H1 (cell line): Measurements from ENCODE around the gene RAPH1.

Experiments
- CHD1 ChIP-seq: IDR thresholded peaks from 2 replicates; pipeline ENCODE4 v1.6.1; 2012; ENCODE audit warnings: low read depth, low read length, improper control_type of control experiment
- CTCF ChIP-seq, 3 experiments: IDR thresholded peaks; 1 replicate in 2 of 3; 2 replicates in 1 of 3; pipeline versions ENCODE4 v1.5.1 to v1.6.1; 2011; ENCODE audit warnings: low read length in 3 of 3, mild to moderate bottlenecking in 3 of 3, inconsistent platforms in 2 of 3, low read depth in 1 of 3, moderate library complexity in 1 of 3; ENCODE audit not compliant: insufficient read depth in 1 of 3; ENCODE audit errors: control extremely low read depth in 1 of 3
- EP300 ChIP-seq, 2 experiments: IDR thresholded peaks; 1 replicate in 1 of 2; 2 replicates in 1 of 2; pipeline ENCODE4 v1.6.1; 2011 to 2012; ENCODE audit warnings: low read depth in 2 of 2, low read length in 2 of 2, mild to moderate bottlenecking in 2 of 2, borderline replicate concordance in 1 of 2, inconsistent platforms in 1 of 2, moderate library complexity in 1 of 2
- EZH2 ChIP-seq: fragments of 200-600 bp; sonication (generic); IDR thresholded peaks from 2 replicates; pipeline ENCODE4 v1.7.1; 2012; ENCODE audit warnings: low read depth, mild to moderate bottlenecking, moderate library complexity, low read length, inconsistent platforms; ENCODE audit not compliant: severe bottlenecking
- GABPA ChIP-seq: IDR thresholded peaks from 2 replicates; pipeline ENCODE4 v1.6.1; 2011; ENCODE audit warnings: mild to moderate bottlenecking, low read length, moderate library complexity, borderline replicate concordance; ENCODE audit not compliant: insufficient read depth
- JUND ChIP-seq: IDR thresholded peaks from 2 replicates; pipeline ENCODE4 v1.6.1; 2011; ENCODE audit warnings: mild to moderate bottlenecking, improper control_type of control experiment, low read length
- MAX ChIP-seq: IDR thresholded peaks from 2 replicates; pipeline ENCODE4 v1.6.1; 2012; ENCODE audit warnings: inconsistent platforms
- POLR2A ChIP-seq, 2 experiments: IDR thresholded peaks; 1 replicate in 1 of 2; 2 replicates in 1 of 2; pipeline ENCODE4 v1.6.1; 2011; ENCODE audit warnings: low read depth in 2 of 2, low read length in 2 of 2, mild to moderate bottlenecking in 2 of 2; ENCODE audit errors: control extremely low read depth in 1 of 2
- POLR2AphosphoS5 ChIP-seq: IDR thresholded peaks from 2 replicates; pipeline ENCODE4 v1.6.1; 2011; ENCODE audit warnings: low read depth, low read length
- SIN3A ChIP-seq, 2 experiments: IDR thresholded peaks in 1 of 2; conservative IDR thresholded peaks in 1 of 2; 2 replicates each; pipeline ENCODE4 v1.6.1; 2011 to 2012; ENCODE audit warnings: low read length in 2 of 2, improper control_type of control experiment in 1 of 2, low read depth in 1 of 2, mild to moderate bottlenecking in 1 of 2
- SP4 ChIP-seq: IDR thresholded peaks from 2 replicates; pipeline ENCODE4 v1.6.1; 2012; ENCODE audit warnings: low read length, inconsistent platforms
- SUZ12 ChIP-seq: fragments of 200-600 bp; sonication (generic); IDR thresholded peaks from 2 replicates; pipeline ENCODE4 v1.6.1; 2012; ENCODE audit warnings: mild to moderate bottlenecking, inconsistent platforms, low read length, moderate library complexity, mixed read lengths
- TAF1 ChIP-seq: IDR thresholded peaks from 2 replicates; pipeline ENCODE4 v1.6.1; 2011; ENCODE audit warnings: mild to moderate bottlenecking, low read depth, low read length

- TF ChIP-seq CTCF (IDR thresholded peaks at IDR 0.05; ENCODE audit: control extremely low read depth in 1 of 3, insufficient read depth in 1 of 3, low read depth in 1 of 3, low read length in 3 of 3) = no peak
- no peak for TF ChIP-seq MAX
- TF ChIP-seq SIN3A (conservative IDR thresholded peaks at IDR 0.05 in 1 of 2, IDR thresholded peaks at IDR 0.05 in 1 of 2; ENCODE audit: low read depth in 1 of 2, low read length in 2 of 2) = no peak
- TF ChIP-seq SP4 = no peak
- TF ChIP-seq POLR2AphosphoS5 = no peak
- no peak for TF ChIP-seq EP300 (IDR thresholded peaks at IDR 0.05; ENCODE audit: borderline replicate concordance in 1 of 2, low read depth in 2 of 2, low read length in 2 of 2)
- no peak for TF ChIP-seq POLR2A (IDR thresholded peaks at IDR 0.05; ENCODE audit: control extremely low read depth in 1 of 2, low read depth in 2 of 2, low read length in 2 of 2)
- no peak for TF ChIP-seq CHD1
- TF ChIP-seq EZH2 = no peak
- TF ChIP-seq GABPA = no peak
- TF ChIP-seq SUZ12 = no peak
- TF ChIP-seq JUND = no peak
- TF ChIP-seq TAF1 = no peak
Measured at GRCh38 chr2:203354966-203355365, 180.1 kb downstream of the RAPH1 start.
